Measurements from ENCODE around the gene PRIMA1. TPM values are rescaled to one million over a fixed set of nuclear protein-coding genes. Genes with fewer than 3 reads are reported as not detected.

PRIMA1 gene
- total RNA-seq, 1 experiment from 2014 or later: not detected

GRCh38 chr14:93804654-93805053 is 16.4 kb upstream of the PRIMA1 start:
- Histone ChIP-seq H3K27me3 (no peaks in the 10 kb centered on the region), H3K27ac (no peak overlapping the region), H3K36me3 (no peaks in the 10 kb centered on the region), H3K4me3 (no peak overlapping the region), H3K4me1 (no peaks in the 10 kb centered on the region), H3K9me3 (replicated peaks) (no peaks in the 10 kb centered on the region)
- peak in 1 of 2 experiments; percentile 5 for DNase-seq

GRCh38 chr14:93803408-93804318 is 15.4 kb upstream of the PRIMA1 start:
- no peaks in the 10 kb centered on the region for H3K36me3 ChIP-seq
- no peaks in the 10 kb centered on the region for H3K9me3 ChIP-seq (replicated peaks)
- no peak overlapping the region for H3K4me3 ChIP-seq
- DNase-seq: no peak
- H3K4me1 ChIP-seq: no peaks in the 10 kb centered on the region
- no peak overlapping the region for H3K27ac ChIP-seq
- H3K27me3 ChIP-seq: no peaks in the 10 kb centered on the region

- no peaks in the 10 kb centered on the region for H3K36me3 ChIP-seq
- no peaks in the 10 kb centered on the region for H3K27me3 ChIP-seq
- no peak overlapping the region for H3K27ac ChIP-seq
- no peak overlapping the region for H3K4me3 ChIP-seq
- no peaks in the 10 kb centered on the region for H3K4me1 ChIP-seq
- no peak for DNase-seq
- H3K9me3 ChIP-seq (replicated peaks): no peaks in the 10 kb centered on the region
These were observed 12.0 kb upstream of the PRIMA1 start for GRCh38 chr14:93799989-93800921.

- no peak overlapping the region for H3K4me3 ChIP-seq
- H3K4me1 ChIP-seq: no peaks in the 10 kb centered on the region
- DNase-seq: no peak
- no peaks in the 10 kb centered on the region for H3K27me3 ChIP-seq
- H3K9me3 ChIP-seq (replicated peaks): no peaks in the 10 kb centered on the region
- H3K27ac ChIP-seq: no peak overlapping the region
- H3K36me3 ChIP-seq: no peaks in the 10 kb centered on the region
These were observed 11.3 kb upstream of the PRIMA1 start for GRCh38 chr14:93799617-93799988.

GRCh38 chr14:93797536-93797935 is 9.3 kb upstream of the PRIMA1 start:
- Histone ChIP-seq H3K4me1 (no peaks in the 10 kb centered on the region), H3K36me3 (no peaks in the 10 kb centered on the region), H3K27me3 (no peaks in the 10 kb centered on the region), H3K27ac (no peak overlapping the region), H3K9me3 (replicated peaks) (no peaks in the 10 kb centered on the region), H3K4me3 (no peak overlapping the region)
- no peak for DNase-seq

- H3K4me1 ChIP-seq: no peaks in the 10 kb centered on the region
- H3K27me3 ChIP-seq: no peaks in the 10 kb centered on the region
- H3K36me3 ChIP-seq: no peaks in the 10 kb centered on the region
- no peaks in the 10 kb centered on the region for H3K9me3 ChIP-seq (replicated peaks)
- H3K27ac ChIP-seq: no peak overlapping the region
- DNase-seq: no peak
- no peak overlapping the region for H3K4me3 ChIP-seq
These were observed 8.8 kb upstream of the PRIMA1 start for GRCh38 chr14:93797071-93797470.

- Histone ChIP-seq H3K9me3 (replicated peaks) (no peaks in the 10 kb centered on the region), H3K4me3 (no peak overlapping the region), H3K4me1 (no peaks in the 10 kb centered on the region), H3K36me3 (no peaks in the 10 kb centered on the region), H3K27ac (no peak overlapping the region), H3K27me3 (no peaks in the 10 kb centered on the region)
- no peak for DNase-seq
These were observed 6.5 kb upstream of the PRIMA1 start for GRCh38 chr14:93794756-93795155.

- Histone ChIP-seq H3K4me3 (no peak overlapping the region), H3K9me3 (replicated peaks) (no peaks in the 10 kb centered on the region), H3K27ac (no peak overlapping the region), H3K4me1 (no peaks in the 10 kb centered on the region), H3K36me3 (no peaks in the 10 kb centered on the region), H3K27me3 (no peaks in the 10 kb centered on the region)
- DNase-seq: no peak
These were observed 5.5 kb upstream of the PRIMA1 start for GRCh38 chr14:93793555-93794324.

- H3K4me3 ChIP-seq: no peak overlapping the region
- no peaks in the 10 kb centered on the region for H3K27me3 ChIP-seq
- DNase-seq: no peak
- no peak overlapping the region for H3K27ac ChIP-seq
- H3K9me3 ChIP-seq (replicated peaks): no peaks in the 10 kb centered on the region
- H3K36me3 ChIP-seq: no peaks in the 10 kb centered on the region
- no peaks in the 10 kb centered on the region for H3K4me1 ChIP-seq
These were observed 4.1 kb upstream of the PRIMA1 start for GRCh38 chr14:93792391-93792790.

- Histone ChIP-seq H3K4me1 (no peaks in the 10 kb centered on the region), H3K9me3 (replicated peaks) (no peaks in the 10 kb centered on the region), H3K36me3 (no peaks in the 10 kb centered on the region), H3K27ac (no peak overlapping the region), H3K4me3 (no peak overlapping the region), H3K27me3 (no peaks in the 10 kb centered on the region)
- DNase-seq: no peak
These were observed 2.7 kb upstream of the PRIMA1 start for GRCh38 chr14:93790966-93791365.

- no peak for DNase-seq
- H3K4me1 ChIP-seq: no peaks in the 10 kb centered on the region
- H3K9me3 ChIP-seq (replicated peaks): no peaks in the 10 kb centered on the region
- no peaks in the 10 kb centered on the region for H3K36me3 ChIP-seq
- H3K27ac ChIP-seq: no peak overlapping the region
- H3K27me3 ChIP-seq: no peaks in the 10 kb centered on the region
- no peak overlapping the region for H3K4me3 ChIP-seq
These were observed 1.2 kb upstream of the PRIMA1 start for GRCh38 chr14:93789228-93790130.

- H3K36me3 ChIP-seq: no peaks in the 10 kb centered on the region
- no peak overlapping the region for H3K27ac ChIP-seq
- H3K27me3 ChIP-seq: no peaks in the 10 kb centered on the region
- DNase-seq: no peak
- H3K4me3 ChIP-seq: no peak overlapping the region
- H3K9me3 ChIP-seq (replicated peaks): no peaks in the 10 kb centered on the region
- no peaks in the 10 kb centered on the region for H3K4me1 ChIP-seq
These were observed 400 bp upstream of the PRIMA1 start for GRCh38 chr14:93788543-93789227.

GRCh38 chr14:93787465-93788292 is 606 bp downstream of the PRIMA1 start:
- no peaks in the 10 kb centered on the region for H3K36me3 ChIP-seq
- H3K27me3 ChIP-seq: no peaks in the 10 kb centered on the region
- H3K27ac ChIP-seq: no peak overlapping the region
- no peaks in the 10 kb centered on the region for H3K9me3 ChIP-seq (replicated peaks)
- no peaks in the 10 kb centered on the region for H3K4me1 ChIP-seq
- DNase-seq: no peak
- H3K4me3 ChIP-seq: no peak overlapping the region

Measured in SJCRH30 (cell line).